Stimulated activated CD4-positive, alpha-beta T cell treated with anti-CD3 and anti-CD28 coated beads, Interleukin-12 subunit alpha, Interleukin-12 subunit beta, amount 100 ng/mL, for 4 hours (primary cell): Measurements from ENCODE around the gene PCDHA5.
"Not testable (repeated sequence)": the region's sequence is repeated elsewhere in the genome, so short reads cannot be mapped to it uniquely, and the experiment has no call there.

Experiments used
- DNase-seq: peaks from one replicate; pipeline ENCODE4 v3.0.0-alpha.2; 2020

PCDHA5 gene

GRCh38 chr5:140821375-140822280, at the start of gene PCDHA5:
TSS of gene PCDHA5 (plus strand) at chr5:140821613.
- DNase-seq: no peak

- no peak for DNase-seq
Observed at GRCh38 chr5:140780512-140780911, 40.9 kb upstream of the PCDHA5 start.

DNA sequence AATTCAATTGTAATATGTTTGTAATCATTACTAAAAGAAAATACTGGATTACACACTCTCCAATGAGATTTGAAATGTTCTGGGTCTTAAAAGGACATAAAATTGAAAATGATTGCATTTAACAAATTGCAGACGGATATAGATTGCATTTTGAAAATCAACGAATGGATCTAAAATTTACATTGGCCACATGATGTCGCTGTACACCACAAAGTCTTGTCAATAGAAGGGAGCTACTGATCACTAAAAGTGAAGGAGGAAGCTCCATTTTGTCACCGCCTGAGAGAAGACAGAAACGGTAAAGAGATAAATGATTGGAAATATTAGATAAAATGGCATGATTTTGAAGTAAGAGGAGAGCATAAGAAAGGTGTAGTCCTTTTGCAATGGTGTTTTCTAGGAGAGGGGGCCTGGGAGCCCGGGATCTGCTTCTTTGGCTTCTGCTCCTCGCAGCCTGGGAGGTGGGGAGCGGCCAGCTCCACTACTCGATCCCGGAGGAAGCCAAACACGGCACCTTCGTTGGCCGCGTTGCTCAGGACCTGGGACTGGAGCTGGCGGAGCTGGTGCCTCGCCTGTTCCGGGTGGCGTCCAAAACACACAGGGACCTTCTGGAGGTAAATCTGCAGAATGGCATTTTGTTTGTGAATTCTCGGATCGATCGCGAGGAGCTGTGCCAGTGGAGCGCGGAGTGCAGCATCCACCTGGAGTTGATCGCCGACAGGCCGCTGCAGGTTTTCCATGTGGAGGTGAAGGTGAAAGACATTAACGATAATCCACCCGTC, 35.3 kb upstream of the PCDHA5 start, which contains the start of gene PCDHA1:
TSS of gene PCDHA1 (plus strand) at position 236 of the 782 bp plus-strand sequence.
- DNase-seq: no peak

DNA sequence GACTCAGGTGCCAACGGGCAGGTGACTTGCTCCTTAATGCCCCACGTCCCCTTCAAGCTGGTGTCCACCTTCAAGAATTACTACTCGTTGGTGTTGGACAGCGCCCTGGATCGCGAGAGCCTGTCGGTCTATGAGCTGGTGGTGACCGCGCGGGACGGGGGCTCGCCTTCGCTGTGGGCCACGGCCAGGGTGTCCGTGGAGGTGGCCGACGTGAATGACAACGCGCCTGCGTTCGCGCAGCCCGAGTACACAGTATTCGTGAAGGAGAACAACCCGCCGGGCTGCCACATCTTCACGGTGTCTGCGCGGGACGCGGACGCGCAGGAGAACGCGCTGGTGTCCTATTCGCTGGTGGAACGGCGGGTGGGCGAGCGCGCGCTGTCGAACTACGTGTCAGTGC, 34.0 kb upstream of the PCDHA5 start:
- not testable (repeated sequence) for DNase-seq

DNA sequence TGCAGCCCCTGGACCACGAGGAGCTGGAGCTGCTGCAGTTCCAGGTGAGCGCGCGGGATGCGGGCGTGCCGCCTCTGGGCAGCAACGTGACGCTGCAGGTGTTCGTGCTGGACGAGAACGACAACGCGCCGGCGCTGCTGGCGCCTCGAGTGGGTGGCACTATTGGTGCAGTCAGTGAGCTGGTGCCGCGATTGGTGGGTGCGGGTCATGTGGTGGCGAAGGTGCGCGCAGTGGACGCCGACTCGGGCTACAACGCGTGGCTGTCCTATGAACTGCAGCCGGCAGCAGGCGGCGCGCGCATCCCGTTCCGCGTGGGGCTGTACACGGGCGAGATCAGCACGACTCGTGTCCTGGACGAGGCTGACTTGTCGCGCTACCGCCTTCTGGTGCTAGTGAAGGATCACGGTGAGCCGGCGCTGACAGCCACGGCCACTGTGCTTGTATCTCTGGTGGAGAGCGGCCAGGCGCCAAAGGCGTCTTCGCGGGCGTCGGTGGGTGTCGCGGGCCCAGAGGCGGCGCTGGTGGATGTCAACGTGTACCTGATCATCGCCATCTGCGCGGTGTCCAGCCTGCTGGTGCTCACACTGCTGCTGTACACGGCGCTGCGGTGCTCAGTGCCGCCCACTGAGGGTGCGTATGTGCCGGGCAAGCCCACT, 33.4 kb upstream of the PCDHA5 start:
- DNase-seq: not testable (repeated sequence)

GRCh38 chr5:140791089-140791488, 30.3 kb upstream of the PCDHA5 start:
- no peak for DNase-seq

GRCh38 chr5:140794595-140795258, 26.7 kb upstream of the PCDHA5 start, which contains the start of gene PCDHA2:
TSS of gene PCDHA2 (plus strand) at chr5:140794852.
- no peak for DNase-seq

GRCh38 chr5:140795259-140795641, 26.2 kb upstream of the PCDHA5 start:
- DNase-seq: no peak

DNA sequence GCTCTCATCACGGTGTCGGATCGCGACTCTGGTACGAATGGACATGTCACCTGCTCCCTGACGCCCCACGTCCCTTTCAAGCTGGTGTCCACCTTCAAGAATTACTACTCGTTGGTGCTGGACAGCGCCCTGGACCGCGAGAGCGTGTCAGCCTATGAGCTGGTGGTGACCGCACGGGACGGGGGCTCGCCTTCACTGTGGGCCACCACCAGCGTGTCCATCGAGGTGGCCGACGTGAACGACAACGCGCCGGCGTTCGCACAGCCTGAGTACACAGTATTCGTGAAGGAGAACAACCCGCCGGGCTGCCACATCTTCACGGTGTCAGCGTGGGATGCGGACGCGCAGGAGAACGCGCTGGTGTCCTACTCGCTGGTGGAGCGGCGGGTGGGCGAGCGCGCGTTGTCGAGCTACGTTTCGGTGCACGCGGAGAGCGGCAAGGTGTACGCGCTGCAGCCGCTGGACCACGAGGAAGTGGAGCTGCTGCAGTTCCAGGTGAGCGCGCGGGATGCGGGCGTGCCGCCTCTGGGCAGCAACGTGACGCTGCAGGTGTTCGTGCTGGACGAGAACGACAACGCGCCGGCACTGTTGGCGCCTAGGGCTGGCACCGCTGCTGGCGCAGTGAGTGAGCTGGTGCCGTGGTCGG, 25.2 kb upstream of the PCDHA5 start:
- not testable (repeated sequence) for DNase-seq

DNA sequence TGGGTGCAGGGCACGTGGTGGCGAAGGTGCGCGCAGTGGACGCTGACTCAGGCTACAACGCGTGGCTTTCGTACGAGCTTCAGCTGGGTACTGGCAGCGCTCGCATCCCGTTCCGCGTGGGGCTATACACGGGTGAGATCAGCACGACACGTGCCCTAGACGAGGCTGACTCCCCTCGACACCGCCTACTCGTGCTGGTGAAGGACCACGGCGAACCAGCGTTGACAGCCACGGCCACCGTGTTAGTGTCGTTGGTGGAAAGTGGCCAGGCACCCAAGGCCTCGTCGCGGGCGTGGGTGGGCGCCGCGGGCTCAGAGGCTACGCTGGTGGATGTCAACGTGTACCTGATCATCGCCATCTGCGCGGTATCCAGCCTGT, 24.7 kb upstream of the PCDHA5 start:
- no peak for DNase-seq

GRCh38 chr5:140800816-140801493, 20.5 kb upstream of the PCDHA5 start, which contains the start of gene PCDHA3:
TSS of gene PCDHA3 (plus strand) at chr5:140801057.
- no peak for DNase-seq

GRCh38 chr5:140801494-140801841, 19.9 kb upstream of the PCDHA5 start:
- DNase-seq: no peak

DNA sequence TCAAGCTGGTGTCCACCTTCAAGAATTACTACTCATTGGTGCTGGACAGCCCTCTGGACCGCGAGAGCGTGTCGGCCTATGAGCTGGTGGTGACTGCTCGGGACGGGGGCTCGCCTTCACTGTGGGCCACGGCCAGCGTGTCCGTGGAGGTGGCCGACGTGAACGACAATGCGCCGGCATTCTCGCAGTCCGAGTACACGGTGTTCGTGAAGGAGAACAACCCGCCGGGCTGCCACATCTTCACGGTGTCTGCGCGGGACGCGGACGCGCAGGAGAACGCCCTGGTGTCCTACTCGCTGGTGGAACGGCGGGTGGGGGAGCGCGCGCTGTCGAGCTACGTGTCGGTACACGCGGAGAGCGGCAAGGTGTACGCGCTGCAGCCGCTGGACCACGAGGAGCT, 19.0 kb upstream of the PCDHA5 start:
- not testable (repeated sequence) for DNase-seq

- DNase-seq: no peak
Observed at GRCh38 chr5:140802781-140803271, 18.6 kb upstream of the PCDHA5 start.

DNA sequence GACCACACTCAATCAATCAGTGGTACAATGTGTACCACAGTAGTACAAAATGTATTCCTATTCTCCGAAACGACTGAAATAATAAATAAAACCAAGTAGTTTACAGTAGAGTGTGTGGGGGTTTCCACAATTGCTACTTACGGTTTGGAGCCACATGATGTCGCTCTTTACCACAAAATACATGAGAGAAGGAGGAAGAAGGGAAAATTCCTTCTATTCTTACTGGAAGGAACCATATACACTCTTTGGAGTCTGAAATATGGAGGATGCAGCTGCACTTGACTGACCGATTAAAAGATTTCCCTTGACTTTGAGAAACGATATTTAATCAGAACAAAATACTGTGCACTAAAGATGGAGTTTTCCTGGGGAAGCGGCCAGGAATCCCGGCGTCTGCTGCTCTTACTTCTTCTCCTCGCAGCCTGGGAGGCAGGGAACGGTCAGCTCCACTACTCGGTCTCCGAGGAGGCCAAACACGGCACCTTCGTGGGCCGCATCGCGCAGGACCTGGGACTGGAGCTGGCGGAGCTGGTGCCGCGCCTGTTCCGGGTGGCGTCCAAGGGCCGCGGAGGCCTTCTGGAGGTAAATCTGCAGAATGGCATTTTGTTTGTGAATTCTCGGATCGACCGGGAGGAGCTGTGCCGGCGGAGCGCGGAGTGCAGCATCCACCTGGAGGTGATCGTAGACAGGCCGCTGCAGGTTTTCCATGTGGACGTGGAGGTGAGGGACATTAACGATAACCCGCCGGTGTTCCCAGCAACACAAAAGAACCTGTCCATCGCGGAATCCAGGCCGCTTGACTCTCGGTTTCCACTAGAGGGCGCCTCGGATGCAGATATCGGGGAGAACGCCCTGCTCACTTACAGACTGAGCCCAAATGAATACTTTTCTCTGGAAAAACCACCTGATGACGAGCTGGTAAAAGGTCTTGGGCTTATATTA, 14.3 kb upstream of the PCDHA5 start, which contains the start of gene PCDHA4:
TSS of gene PCDHA4 (plus strand) at position 235 of the 942 bp plus-strand sequence.
- DNase-seq: no peak

GRCh38 chr5:140808241-140808888, 13.0 kb upstream of the PCDHA5 start:
- not testable (repeated sequence) for DNase-seq

GRCh38 chr5:140808889-140809291, 12.5 kb upstream of the PCDHA5 start:
- DNase-seq: no peak

DNA sequence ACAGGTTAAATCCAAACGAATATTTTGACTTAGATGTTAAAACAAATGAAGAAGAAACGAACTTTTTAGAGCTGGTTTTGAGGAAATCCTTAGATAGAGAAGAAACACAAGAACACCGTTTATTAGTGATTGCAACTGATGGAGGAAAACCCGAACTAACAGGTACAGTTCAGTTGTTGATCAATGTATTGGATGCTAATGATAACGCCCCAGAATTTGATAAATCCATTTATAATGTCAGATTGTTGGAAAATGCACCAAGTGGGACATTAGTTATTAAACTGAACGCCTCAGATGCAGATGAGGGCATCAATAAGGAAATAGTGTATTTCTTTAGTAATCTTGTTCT, 842 bp downstream of the PCDHA5 start:
- no peak for DNase-seq

DNA sequence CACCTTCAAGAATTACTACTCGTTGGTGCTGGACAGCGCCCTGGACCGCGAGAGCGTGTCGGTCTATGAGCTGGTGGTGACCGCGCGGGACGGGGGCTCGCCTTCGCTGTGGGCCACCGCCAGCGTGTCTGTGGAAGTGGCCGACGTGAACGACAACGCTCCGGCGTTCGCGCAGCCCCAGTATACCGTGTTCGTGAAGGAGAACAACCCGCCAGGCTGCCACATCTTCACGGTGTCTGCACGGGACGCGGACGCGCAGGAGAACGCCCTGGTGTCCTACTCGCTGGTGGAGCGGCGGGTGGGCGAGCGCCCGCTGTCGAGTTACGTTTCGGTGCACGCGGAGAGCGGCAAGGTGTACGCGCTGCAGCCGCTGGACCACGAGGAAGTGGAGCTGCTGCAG, 1.6 kb downstream of the PCDHA5 start:
- DNase-seq: not testable (repeated sequence)

- DNase-seq: no peak
Observed at GRCh38 chr5:140823475-140823874, 2.1 kb downstream of the PCDHA5 start.
